ENCODE data around the gene PPIH.
"Not testable (repeated sequence)": the region's sequence is repeated elsewhere in the genome, so short reads cannot be mapped to it uniquely, and the experiment has no call there.

GRCh38 chr1:42714441-42714840, 56.2 kb downstream of the PPIH start:
- TF ChIP-seq EZH2 (IDR thresholded peaks at IDR 0.05; ENCODE audit: insufficient read depth, poor library complexity, severe bottlenecking); EZH2phosphoT487 (IDR thresholded peaks at IDR 0.05; ENCODE audit: insufficient read depth, low read depth): not testable (repeated sequence)
